HT-29 (cell line): ENCODE results near the gene OSBPL10. TPM values are rescaled to one million over a fixed set of nuclear protein-coding genes. Genes with fewer than 3 reads are reported as not detected.

Source experiments
- DNase-seq: peaks from one replicate; pipeline ENCODE4 v3.0.0-alpha.2; 2015; ENCODE audit warnings: low spot score
- total RNA-seq: library from RNA; depleted of rRNA; stranded (reverse); fragments of >200 nt; shearing (Covaris generic); gene quantifications from 2 replicates; pipeline ENCODE4 v1.2.3, GENCODE V29; 2014

Gene OSBPL10
- total RNA-seq, 1 experiment from 2014 or later, result 65.1 TPM

DNA sequence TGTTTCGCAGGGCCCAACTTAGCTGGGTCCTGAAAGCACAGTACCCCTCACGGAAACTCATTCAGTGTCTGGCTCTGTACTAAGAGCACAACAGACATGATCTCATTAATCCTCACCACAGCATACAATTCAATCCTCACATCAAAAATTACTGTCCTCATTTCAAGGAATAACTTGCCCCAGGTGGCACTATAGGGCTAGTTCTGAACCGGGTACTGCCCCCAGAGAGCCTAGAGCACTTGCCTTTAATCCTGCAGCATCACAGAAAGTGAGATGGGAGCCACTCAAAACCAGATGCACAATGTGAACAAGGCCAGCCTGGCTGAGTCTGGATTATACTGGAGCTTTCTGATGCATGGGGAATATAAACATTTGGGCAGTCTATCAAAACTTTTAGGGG is 122.6 kb downstream of the OSBPL10 start:
- DNase-seq, result peak; percentile 43

DNA sequence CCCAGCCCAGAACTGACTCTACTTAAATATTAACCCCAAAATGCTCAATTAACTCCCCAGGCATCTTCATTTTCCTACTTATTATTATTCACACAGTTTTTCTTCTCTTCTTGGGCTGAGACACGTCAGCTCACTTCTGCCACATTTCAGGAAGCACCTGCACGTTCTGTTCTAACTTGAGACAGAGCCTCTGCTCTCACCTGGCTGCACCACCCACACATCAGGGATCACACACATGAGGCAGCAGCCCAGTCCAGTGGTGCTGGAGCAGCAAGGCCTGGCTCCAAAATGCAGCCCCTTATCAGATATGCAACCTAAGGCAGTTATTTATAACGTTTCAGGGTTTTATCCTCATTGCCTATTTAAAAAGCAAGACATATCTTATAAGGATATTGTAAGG is 127.5 kb downstream of the OSBPL10 start:
- DNase-seq, result no peak

DNA sequence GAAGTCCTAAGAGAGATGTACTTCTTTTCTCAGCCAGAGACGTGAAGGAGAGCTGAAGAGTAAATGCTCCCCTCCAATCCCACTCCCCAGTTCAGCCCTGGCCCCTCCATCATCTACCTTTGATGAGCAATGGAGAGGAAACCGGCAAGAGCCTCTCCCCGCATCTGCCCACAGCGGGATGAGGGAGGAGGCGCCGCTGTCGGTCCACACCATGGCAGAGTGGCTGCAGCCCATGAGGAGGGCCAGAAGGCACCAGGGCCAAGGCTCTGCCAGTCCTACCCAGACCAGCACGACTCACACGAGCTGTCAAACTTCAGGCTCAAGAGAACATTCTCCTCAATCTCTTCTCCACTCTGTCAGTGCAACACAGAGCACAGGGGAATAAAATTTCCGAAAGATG is 129.8 kb downstream of the OSBPL10 start:
- no peak for DNase-seq

DNA sequence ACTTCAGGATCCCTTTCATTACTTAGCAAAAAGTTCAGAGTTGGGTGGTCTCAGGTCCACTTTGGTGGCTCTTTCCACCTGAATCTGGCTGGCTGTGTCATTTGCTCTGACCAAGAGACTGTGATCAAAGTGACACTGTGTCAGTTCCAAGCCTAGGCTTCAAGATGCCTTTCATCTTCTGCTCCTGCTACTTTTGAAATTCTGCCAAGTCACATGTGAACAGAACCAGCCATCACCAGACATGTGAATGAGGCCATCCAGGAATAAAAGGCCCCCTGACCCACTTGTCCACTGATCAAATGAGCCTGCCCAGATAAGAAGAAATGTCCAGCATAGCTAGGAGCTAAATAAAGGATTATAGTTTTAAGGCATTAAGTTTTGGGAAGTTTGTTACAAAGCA is 132.2 kb downstream of the OSBPL10 start:
- no peak for DNase-seq

DNA sequence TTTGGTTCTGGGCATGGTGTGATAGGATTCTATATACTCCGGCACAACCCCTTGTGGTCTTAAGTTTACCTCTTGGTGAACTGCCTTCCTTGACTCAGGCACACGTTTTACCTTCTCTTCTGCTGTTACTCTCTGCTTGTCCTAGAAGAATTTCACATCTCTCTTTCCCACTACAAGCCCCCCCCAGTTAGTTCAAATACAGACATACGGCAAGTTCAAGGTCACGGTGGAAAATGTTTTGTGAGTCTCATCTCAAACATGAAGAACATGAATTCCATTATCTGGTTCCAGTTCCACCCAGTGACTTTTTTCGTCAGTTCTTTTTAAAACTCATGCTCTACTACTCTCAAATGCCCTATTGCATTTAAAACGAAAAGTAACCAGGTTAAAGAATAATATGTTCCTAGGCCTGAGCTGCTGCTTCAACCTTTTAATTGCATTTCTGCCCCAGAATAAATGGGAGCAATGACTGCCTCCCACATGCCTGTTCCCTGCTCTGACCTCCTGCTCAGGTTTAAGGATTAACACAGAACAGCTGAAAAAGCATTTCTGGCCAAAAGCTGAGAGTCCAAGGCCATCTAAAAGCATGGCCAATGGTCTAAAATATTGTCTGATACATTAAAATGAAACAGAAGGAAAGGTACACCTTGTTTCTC is 132.8 kb downstream of the OSBPL10 start:
- DNase-seq, result no peak

DNA sequence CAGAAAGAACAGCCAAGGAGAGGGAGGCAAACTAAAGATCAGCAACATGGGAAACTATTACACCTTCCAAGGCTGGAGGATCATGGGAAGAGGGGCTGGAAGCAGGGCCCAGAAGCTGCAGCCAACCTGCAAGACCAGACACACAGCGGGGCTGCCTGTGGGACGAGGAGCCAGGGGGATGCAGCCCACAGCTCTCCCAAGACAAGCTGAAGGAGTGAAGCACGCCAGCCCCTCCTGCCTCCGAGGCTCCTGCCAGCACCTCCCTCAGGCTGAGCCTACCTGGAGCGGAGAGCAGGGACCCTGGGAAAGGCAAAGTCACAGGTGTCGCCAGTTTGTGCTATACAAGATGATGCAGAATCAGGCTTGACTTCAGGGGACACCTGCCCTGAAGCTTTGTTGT is 133.3 kb downstream of the OSBPL10 start:
- no peak for DNase-seq

DNA sequence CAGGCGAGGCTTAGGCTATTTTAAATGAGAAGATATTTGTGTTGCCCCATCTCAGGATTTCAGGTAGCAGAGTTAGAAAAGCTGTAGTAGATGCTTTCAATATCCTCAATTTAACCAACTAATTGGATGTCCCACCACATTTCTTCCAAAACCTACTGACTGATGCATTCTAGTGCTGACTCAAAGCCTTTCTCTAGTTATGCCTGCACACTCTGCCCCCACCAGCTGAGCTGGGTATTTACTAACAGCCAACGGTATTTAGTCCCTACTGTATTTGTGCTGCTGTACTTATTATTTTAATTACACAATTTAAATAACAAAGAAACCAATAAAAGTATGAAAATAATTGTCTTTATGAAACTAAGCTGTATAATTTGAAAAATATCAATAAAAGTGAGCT is 139.5 kb downstream of the OSBPL10 start:
- DNase-seq, result no peak

DNA sequence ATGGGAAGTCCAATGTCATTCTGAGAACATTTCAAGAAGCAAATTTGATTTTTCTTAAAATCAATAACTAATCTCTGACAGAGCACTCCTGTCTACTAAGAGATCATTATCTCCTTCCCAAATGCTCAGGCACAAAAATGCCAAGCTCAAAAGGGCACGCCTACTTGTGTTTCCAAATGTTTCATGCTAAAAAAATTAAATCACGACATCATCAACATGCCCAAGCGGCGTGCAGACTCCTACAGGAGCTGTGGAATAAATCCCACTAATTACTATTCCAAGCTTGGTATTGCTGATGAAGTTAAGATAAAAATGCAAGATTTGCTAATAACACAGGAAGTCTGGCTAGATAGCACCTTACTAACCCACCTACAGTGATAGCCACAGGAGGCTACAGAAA is 140.8 kb downstream of the OSBPL10 start:
- DNase-seq, result no peak

DNA sequence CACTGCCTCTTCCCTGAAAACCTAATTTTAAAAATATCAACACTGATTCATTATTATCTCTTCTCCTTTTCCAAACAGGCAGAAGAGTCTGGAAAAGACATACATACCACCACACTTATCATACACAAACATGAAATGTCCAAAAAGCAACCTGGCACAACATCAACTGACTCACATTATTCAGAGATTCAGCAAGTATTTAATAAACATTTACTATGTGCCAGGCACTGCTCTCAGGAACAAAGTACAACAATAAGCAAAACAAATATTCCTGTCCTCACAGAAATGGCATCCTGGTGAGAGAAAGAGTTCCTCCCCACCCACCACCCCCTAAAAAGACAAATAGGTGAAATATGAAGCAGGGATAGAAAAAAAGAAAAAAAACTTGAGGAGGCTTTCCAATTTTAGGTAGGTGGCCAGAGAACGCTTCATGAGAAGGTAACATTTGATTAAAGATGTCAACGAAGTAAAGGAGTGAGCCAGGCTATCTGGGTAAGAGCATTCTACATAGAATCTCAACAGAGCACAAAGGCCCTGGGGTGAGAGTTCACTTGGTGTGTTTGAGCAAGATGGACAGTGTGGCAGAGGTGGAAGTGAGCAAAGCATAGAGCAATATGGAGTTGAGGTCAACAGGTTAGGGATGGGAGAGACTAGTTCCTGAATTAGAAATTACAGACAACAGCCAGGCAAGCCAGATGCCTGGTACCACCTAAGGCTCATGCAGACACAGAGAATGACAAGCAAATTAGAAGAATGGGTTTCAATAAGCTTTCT is 141.7 kb downstream of the OSBPL10 start:
- DNase-seq, result no peak

DNA sequence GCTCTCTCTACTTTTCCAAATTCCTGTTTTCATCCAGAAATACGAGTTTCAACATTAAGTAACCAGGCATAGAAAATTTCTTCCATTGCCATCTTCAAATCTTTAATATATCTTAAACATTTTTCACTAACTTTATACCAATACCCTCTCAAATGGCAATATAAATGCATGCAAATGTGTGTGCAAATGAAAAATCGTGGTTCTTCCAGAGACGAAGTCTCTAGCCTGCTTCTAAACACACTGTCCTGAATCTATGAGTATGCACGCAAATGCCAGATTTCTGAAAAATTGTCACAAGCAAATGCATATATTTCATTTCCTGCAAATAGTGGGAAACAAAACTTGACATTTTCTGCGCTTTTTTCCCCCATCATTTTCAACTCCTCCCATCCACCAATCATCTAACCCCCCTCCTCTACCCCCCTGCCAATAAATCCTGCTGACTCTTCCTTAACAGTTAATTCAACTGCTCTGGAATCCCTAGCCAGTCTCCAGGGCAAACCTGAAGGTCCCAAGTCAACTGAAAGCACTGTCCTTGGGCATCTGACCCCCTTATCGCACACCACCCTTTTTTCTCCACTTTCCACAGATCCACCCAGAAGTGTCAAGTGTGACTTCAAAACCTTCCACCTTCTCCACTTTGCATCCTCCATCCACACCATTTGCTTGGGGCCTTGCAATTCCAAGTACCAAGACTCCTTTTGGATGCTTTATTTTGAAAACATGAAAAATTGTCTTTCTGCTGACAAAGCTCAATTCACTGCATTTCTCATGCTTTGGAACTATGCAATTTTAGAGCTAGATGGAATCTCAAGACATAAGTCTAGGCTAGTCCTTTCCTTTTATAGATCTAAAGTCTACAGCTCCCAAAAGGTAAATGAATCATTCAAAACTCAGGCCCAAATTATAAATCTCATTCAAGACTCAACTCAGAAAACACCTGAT is 144.7 kb downstream of the OSBPL10 start:
- DNase-seq, result no peak

DNA sequence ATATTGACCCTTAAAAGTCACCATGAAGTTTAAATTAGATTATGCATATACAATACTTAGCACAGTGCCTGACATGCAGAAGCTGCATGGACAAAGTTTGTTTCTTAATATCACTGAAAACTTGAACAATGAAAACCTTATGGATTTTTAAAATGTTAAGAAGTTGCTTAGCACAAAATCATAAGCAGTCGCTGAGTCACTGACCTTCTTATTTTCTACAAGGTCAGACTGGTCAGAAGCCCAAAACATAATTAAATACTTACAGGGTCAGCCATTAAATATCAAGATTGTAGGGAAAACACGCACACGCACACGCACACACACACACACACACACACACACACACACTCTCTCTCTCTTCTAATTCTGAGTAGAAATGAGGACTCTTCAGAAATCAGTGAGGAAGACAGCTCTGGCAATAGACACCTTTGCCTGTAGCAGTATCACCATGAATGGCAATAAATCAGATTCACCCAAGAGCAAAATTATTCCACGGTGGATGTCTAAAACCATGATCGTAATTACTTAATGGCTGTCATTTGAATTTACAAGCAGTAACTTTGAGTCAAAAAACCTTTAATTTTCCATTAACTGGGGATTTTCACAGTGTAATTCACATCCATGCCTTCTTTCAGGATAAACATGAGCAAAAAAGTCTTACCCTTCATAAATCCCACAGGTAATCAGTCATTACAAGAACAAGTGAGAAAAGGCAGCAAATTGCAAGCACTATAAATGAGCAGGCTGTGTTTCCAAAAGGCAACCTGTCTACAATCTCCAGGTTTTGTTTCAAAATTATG is 147.5 kb downstream of the OSBPL10 start:
- no peak for DNase-seq

DNA sequence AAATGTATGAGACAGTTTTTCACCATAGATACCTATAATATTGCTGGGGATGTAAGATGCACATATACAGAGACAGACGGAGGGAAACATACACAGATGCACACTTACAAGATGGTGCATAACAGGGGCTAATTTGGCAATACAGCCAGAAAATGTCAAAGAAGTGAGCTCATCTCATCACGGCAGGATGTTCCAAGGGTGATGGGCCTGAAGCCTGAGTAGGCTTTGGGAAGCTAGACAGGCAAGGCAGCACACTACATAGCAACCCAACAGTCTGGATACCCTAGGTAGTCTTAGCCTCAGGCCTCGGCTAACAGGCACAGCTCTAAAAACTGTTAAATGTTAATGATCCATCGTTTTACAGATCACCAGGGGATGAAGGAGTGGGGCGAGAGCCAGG is 148.5 kb downstream of the OSBPL10 start:
- DNase-seq, result no peak

DNA sequence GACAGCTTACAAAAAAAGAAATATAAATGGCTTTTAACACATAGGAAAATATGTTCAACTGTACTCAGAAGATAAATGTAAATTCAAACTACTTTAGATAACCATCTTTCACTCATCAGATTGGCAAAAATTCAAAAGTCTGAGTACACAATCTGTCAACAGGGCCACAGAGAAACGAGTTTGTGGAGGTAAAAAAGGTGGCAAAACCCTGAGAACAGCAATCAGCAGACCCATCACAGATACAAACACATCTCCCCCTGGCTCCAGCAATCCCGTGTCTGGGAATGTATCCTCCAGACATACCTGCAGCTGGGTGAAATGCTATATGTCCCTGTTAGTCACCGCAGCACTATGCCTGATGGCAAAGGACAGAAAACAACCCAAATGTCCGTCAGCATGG is 149.5 kb downstream of the OSBPL10 start:
- DNase-seq, result no peak

DNA sequence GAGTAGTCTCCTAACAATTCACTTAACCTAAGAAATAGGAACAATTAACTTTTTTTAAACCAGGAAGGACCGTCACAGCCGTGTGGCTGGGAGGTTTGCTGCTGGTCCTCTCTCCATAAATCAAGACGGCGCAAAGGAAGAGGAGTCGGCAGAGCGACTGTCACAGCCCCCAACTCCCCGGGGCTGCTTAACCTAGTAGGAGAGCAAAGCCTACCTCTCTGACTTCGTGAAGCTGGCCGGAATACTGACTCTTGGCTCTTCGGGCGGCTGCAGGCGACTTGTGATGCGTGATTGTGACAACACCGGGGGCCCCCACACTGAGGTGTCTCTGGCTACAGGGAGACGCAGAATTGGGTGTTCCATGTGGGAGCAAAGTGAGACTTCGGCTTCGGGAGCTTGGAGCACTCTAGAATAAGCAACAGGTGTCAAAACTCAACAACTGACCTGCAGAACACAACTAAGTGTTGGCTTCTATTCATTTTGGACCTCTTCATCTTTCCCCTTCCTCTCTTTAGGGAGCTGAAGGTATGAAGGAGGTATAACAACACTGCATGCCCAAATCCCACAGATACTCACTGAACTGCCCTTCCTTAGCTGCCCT is 151.1 kb downstream of the OSBPL10 start:
- DNase-seq, result no peak

DNA sequence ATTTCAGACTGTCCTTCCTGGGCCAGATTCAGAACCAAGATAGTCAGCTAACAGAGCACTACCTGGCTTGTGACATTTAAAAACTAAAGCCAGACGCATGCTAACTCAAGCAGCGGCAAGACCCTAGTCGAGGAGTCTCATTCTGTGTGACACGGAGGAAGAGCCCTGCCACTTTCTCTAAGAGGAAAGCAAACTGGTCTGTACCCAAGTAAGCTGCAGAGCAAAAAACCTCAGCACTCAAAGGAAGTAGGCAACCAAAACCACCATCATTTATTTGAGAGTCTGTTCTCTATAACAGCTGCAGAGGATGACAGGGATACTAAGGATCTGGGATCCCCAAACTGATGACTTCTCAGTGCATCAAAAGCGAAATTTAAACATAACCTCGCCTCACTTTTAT is 152.1 kb downstream of the OSBPL10 start:
- no peak for DNase-seq

DNA sequence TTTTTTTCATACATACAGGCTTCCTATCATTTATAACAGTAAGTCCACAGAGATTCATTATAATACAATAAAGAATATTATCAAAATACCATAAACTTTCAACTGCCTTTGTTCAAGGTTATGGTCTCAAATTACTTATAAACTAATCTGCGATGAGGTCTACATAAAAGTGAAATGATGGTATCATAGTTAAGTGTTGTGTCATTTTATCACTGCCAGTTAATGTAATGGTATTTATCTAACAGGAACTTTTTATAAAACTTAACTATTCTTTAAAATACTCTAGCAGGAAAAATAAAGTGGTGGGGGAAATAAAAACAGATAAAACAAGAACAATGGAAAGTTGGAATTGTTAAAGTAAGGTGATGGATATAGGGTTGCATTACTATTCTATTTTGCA is 153.1 kb downstream of the OSBPL10 start:
- DNase-seq, result no peak

DNA sequence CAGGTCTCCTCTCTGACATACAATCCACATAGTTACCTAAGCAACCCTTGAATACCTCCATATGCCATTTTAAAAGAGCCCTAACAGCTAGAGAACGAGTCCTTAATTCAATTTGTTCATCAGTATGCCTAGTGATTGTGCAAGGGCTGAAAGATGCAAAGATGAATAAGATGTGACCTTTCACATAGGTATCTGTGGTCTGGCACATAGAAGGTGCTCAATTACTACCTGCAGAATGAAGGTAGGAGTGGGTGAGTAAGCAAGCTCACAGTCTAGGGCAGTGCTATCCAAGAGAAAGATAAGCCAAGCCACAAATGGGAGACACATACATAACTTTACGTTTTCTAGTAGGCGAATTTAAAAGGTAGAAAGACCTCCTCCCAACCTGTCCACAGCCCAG is 157.9 kb downstream of the OSBPL10 start:
- no peak for DNase-seq

DNA sequence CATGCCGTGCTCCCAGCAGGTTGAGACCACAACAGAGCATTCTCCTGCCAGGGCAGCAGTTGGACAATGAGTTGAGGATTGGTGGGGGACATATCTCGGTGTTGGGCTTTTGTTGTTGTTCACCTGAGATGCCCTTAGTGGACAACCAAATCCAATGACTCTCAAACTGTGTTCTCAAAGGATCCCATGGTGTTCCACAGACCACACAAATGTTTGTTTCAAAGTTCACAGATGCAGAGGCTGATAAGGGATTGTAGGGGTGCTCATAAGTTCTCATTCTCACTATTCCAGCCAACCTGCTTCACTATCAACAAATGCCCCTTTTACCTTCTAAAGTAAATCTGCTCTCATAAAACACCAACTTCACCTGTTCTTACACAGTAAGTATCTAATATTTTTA is 159.9 kb downstream of the OSBPL10 start:
- DNase-seq, result no peak

DNA sequence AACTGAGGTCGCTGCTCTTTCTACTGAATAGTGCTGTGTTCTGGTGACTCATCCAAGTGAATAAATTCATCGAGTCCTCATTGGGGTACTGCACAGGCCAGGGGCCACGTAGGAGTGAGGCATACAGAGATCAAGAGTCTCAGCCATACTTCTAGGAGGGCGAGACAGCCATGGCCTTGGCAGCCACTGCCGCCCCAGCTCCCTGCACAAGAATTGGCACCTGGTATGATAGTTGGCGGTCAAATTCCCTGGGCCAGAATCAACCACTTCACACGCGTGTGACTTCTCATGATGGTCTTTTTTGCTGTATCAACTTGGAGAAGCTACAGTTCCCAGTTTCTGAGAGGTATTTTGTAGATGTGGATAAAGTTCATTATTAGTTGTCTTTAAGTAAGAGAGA is 161.6 kb downstream of the OSBPL10 start:
- no peak for DNase-seq

DNA sequence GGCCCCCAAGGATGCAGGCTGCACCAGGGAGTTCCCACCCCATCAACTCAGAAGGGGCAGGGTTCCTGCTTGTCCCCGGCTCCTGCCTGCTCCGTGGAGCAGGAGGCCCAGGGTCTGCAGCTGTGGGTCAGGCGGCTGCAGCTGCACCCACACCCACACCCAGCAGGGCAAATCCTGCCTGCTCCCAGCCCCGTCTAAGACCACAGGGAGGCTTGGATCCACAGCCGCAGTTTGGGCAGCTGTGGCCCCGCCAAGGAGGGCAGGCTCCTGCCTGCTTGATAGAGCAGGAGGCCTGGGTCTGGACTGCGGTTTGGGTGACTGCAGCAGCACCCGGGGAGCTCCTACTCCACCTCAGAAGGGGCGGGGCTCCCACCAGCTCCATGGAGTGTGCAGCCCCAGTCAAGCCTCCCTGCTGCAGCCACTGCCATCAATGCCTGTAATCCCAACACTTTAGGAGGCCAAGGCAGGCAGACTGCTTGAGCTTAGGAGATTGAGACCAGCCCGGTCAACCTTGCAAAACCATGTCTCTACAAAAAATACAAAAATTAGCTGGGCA is 163.6 kb downstream of the OSBPL10 start:
- no peak for DNase-seq
